Measurements from ENCODE around the gene TM9SF3. TPM values are rescaled to one million over a fixed set of nuclear protein-coding genes. Genes with fewer than 3 reads are reported as not detected.

TM9SF3 gene
- total RNA-seq, 4 donors from 2014 or later = 54.4 to 67.9 (median 59.5) TPM

- TF ChIP-seq POLR2A (IDR thresholded peaks at IDR 0.05) = no peak
These were observed 103.8 kb downstream of the TM9SF3 start for GRCh38 chr10:96482815-96483588.

GRCh38 chr10:96478355-96478754 lies 108.5 kb downstream of the TM9SF3 start:
- TF ChIP-seq CTCF (IDR thresholded peaks at IDR 0.05) (no peak), POLR2A (IDR thresholded peaks at IDR 0.05) (no peak)
- WGBS, 2 donors = 78 to 79% methylated on average over 9 of the region's 9 CpGs
- intact Hi-C loops (cut with DNase I; ENCODE audit: low total_unique reads) = no loop called here
- no peak overlapping the region for H3K4me3 ChIP-seq (ENCODE audit: low read depth, poor library complexity, severe bottlenecking)
- DNase-seq (ENCODE audit: low spot score in 2 of 2) = no peak

More at GRCh38 chr10:96482815-96483588, 103.8 kb downstream of the TM9SF3 start:
- 74 to 81% methylated on average over 4 of the region's 4 CpGs for WGBS, 2 donors
- H3K4me3 ChIP-seq (ENCODE audit: low read depth, poor library complexity, severe bottlenecking) = no peak overlapping the region
- no peak for DNase-seq (ENCODE audit: low spot score in 2 of 2)
- intact Hi-C loops (cut with DNase I; ENCODE audit: low total_unique reads) = no loop called here

- DNase-seq (ENCODE audit: low spot score in 2 of 2) = no peak
- no peak for TF ChIP-seq POLR2A (IDR thresholded peaks at IDR 0.05)
- no peak for TF ChIP-seq CTCF (IDR thresholded peaks at IDR 0.05)
- intact Hi-C loops (cut with DNase I; ENCODE audit: low total_unique reads) = no loop called here
- 72% methylated on average over 9 of the region's 9 CpGs for WGBS, 2 donors
- no peak overlapping the region for H3K4me3 ChIP-seq (ENCODE audit: low read depth, poor library complexity, severe bottlenecking)
These were observed 112.9 kb downstream of the TM9SF3 start for GRCh38 chr10:96473866-96474265.

GRCh38 chr10:96470116-96470743 lies 116.6 kb downstream of the TM9SF3 start:
- 28 to 33% methylated on average over 4 of the region's 4 CpGs for WGBS, 2 donors
- intact Hi-C loops (cut with DNase I; ENCODE audit: low total_unique reads) = no loop called here
- DNase-seq (ENCODE audit: low spot score in 2 of 2) = no peak
- TF ChIP-seq CTCF (IDR thresholded peaks at IDR 0.05) (no peak), POLR2A (IDR thresholded peaks at IDR 0.05) (no peak)
- no peak overlapping the region for H3K4me3 ChIP-seq (ENCODE audit: low read depth, poor library complexity, severe bottlenecking)

DNA sequence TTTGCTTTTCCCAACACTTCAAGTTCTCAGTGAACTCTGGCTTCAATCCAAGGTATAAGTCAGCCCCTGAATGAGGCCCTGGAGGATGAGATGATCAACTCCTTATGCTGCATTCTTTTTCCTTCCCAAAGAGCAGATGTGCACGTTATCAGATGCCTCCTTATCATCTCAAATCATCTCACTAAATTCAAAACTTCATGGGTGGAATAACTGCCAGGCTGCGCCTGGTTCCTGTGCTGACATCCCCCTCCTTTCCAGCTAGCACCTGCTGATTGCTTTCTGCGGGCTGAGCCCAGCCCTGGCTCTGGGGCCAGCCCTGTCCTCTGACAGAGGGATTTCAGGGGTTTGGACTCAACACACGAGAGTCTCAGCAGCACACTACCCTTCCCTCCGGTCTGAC lies 118.0 kb downstream of the TM9SF3 start:
- DNase-seq (ENCODE audit: low spot score in 2 of 2) = no peak
- no peak overlapping the region for H3K4me3 ChIP-seq (ENCODE audit: low read depth, poor library complexity, severe bottlenecking)
- TF ChIP-seq POLR2A (IDR thresholded peaks at IDR 0.05) (no peak), CTCF (IDR thresholded peaks at IDR 0.05) (no peak)
- intact Hi-C loops (cut with DNase I; ENCODE audit: low total_unique reads) = no loop called here
- 18 to 21% methylated on average over 5 of the region's 5 CpGs for WGBS, 2 donors

Other genes with a start within 250 kb of the TM9SF3 start
- gene OPALIN, start 228.0 kb downstream of the TM9SF3 start, total RNA-seq = not detected
- gene TLL2, start 73.1 kb downstream of the TM9SF3 start, total RNA-seq = under 1 TPM in 2 of 4 donors, not detected in 2; 0.39 to 0.94 TPM
- gene PIK3AP1, start 133.5 kb upstream of the TM9SF3 start, total RNA-seq = 1 to 10 TPM; 2.2 to 5.4 (median 3.5) TPM
- 10 to 100 TPM; 12.5 to 22.0 (median 14.9) TPM for gene LCOR, start 245.3 kb upstream of the TM9SF3 start, total RNA-seq